ENCODE results near the gene ROR1.
A peak's percentile ranks its signal among the peaks of the same experiment; 100 is the strongest.

ROR1 gene

DNA sequence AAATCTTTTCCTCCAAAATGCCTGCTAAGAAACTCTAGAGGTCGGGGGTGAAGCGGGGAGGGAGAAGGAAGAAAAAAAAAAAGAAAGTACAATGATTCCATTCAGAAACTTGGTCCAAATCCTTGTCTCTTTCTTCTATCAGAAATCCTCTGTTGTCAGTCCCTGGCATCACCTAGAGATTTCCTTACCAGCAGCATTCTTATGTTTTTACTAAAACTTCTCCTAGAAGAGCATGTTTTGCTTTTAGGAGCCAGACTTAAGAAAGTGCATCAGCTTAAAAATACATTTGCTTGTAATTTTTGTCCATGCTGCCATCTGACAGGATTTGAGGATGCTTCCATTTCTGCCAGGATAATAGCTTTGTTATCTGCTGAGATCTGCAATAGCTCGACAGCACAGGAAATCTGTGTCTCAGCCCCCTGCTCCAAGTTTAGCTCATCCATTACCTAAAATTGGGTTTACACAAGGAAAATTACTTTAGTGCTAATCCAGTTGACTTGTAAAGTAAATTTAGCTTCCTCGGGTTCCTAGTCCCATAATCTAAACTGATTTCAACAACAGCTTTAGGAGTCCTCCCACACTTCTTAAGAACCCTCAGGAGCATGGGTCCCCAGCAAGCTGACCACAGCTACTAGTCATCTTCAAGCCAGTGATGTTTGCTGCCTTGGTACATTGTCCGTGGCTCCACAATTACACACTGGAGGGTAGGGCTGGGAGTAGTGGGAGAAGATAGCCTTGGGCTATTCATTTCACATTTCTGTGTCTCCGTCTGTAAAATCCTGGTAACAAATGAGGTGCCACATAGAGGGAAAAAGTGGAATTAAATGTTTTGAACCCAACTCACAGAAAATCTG is 337.3 kb downstream of the ROR1 start:
- no peak for DNase-seq (ENCODE audit: low spot score)

DNA sequence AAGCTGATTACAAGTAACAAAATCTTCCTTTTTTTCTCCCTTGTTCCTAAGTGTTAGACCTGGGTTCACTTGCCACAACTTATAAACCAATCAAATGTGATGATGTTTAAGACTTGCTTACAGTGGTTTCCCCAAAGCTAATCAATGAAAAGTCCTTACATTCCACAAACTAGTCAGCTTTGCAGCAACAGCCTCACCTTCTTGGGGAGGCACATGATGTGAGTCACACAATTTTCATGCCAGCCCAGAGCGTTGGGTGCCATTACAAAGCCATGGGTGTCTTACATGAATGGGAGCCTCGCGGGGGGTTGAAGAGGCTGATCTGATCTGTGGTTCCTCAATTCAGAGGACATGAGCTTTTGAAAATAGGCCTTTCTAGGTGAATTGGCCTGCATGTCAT is 338.0 kb downstream of the ROR1 start:
- no peak for DNase-seq (ENCODE audit: low spot score)

DNA sequence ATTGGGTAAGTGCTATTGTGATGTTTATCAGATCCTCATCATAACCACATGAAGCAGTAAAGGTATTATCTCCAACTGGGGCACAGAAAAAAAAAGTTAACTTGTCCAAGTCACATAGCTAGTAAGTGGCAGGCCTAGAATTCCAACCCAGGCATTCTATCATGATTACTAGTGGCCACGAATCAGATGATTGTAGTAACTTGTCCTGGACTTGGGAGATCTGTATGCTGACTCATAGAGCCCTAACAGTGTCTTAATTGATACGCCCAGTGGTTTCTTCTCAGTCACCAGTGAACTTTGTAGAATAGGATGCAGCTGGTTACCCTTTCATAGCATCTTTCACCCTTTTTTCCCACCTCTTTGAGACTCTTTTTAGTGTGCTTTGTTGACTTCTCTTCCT is 338.5 kb downstream of the ROR1 start:
- DNase-seq (ENCODE audit: low spot score), result no peak

DNA sequence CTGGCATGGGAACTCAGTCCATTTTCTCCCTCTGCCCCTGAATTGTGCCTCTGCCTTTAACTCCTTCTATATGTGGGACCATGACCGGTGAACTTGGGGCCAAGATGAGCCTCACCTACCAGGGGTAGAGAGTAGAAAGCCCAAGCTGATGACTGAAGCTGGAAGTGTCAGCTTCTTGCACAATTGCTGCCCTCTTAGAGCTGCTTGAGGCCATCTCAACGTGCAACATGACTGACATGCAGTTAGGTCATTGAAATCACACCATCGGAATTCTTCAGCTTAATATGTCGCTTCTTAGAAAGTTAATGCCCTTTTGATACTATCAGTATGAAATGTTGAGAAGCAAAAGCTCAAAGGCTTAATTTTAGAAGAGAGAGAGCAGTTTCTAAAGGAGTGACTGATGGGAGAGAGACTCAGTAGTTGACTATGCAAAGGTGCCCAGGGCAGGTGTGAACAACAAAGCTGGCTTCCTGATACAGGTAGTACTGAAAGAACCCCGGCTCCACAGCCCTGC is 340.3 kb downstream of the ROR1 start:
- DNase-seq (ENCODE audit: low spot score), result no peak

DNA sequence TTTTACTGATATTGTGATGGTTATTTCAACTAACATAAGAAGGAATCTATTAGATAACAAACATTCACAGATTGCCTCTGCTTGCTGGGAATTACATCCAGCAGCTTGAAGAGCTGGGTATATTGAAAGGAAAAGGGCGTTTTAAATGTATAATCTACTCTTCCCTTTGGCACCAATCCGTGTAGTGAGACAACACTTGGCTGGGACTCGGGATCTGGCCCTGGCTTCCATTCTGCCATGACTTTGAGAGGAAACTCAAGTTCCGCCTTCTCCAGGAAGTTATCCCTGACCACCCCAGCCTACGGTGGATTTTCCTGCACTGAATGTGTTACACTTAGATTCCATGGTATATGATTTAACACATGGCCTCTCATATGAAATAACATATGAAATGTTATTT is 342.7 kb downstream of the ROR1 start:
- no peak for DNase-seq (ENCODE audit: low spot score)

DNA sequence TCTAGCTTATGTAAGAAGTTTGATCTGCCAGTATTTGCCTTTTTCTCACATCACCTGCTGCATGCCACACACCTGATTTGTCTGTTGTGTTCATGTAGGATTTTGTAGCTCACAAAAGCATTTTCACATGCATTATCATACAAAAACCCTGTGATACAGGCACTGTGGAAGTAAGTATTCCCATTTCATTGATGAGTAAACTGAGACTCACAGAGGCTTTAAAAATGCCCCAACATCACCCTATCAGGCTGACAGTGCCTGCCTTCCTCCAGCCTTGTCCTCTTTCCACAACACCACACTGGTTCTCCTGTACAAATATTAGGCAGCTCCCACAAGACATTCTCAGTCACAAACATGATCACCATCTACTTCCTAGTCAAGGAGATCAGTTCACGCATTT is 343.7 kb downstream of the ROR1 start:
- no peak for DNase-seq (ENCODE audit: low spot score)

DNA sequence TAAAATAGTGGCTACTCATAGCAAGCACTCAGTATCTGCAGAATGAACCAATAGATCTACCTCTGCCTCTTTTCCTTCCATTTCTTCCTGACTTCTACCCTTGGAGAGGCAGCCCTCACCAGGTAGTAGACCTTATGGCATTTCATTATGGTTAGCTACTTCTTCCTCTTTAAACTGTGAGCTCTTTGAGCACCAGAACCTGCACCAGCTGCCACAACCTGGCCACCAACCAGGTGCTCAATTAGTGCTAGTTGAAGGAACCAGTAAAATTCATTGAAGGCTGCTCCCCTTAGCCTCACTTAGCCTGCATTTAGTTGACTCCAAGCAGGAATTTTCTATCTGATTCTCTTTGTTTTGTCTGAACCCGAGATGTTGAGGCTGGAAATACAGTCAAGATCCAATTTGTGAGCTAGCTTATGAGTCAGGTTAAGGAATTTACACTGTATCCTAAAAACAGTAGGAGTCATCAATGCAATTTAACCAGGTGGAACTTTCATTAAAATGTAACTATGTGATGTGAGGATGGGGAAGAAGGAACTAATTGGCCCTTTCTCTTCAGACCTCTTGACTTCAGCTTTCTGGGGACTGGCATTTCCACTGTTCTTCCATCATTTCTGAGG is 348.1 kb downstream of the ROR1 start:
- no peak for DNase-seq (ENCODE audit: low spot score)

DNA sequence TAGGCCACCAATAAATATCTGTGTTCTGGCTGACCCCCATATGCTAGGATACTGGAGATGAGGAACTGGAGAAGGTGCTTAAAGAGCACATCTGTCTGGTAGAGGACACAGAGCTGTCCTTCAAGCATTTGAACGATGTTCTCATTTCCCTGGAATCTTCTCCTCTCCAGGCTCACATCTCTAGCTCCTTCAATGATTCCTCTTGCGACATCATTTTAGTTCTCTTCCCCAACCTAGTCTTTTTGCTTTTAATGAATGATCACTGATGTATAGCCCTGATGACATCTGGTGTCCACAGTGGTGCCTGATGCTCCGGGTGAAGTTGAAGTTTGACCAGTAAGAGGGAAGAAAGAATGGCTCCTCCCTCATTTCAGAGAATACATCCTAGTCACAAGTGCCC is 348.8 kb downstream of the ROR1 start:
- DNase-seq (ENCODE audit: low spot score), result no peak

DNA sequence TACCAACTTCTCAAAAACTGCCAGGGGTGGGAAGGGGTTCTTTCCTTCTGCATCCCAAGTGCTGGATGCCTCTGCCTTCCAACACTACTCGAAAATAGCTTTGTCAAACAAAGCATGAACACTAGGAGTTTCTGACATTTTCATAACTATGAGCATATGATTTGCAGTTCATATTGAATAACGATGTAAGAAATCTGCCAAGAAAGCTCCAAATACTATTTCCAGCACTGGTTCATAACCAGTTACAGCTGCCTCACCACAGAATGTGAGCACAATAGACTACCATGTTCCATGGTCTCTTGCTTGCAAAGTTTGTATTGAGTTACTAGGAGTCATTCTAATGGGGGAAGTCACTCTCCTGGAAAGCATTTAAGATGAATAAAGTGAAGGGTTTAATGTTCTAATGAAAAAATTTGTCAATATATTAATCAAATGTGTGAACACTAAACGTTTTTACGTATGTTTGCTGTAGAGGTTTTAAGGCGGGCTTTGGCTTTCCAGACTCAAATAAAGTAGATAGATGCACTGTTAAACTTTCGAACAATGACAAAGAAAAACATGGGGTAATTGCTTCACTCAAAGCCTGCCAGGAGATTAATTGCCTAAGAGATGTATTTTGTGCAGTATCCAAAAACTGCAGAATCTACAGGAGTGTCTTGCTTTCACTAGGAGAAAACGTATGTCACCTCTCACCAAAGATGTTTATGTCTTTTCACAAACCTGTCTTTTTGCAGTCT is 351.1 kb downstream of the ROR1 start:
- no peak for DNase-seq (ENCODE audit: low spot score)

DNA sequence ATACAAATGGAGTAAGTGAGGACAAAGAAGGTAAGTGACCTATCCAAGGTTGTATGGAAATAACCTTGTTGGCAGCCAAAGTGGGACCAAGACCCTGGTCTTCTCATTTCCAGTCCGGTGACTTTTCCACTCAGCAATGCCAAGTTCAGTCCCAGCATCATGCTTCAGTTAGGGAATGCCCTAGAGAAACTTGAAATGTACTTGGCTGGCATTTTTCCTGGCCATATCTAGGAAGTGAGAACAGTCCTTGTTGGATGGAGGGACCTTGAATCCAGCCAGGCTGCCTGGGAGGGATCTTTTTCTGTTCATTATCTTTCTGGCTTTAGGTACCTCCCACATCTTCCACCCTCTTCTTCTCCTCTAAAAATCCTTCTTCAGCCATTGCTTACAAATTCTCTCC is 352.8 kb downstream of the ROR1 start:
- no peak for DNase-seq (ENCODE audit: low spot score)

DNA sequence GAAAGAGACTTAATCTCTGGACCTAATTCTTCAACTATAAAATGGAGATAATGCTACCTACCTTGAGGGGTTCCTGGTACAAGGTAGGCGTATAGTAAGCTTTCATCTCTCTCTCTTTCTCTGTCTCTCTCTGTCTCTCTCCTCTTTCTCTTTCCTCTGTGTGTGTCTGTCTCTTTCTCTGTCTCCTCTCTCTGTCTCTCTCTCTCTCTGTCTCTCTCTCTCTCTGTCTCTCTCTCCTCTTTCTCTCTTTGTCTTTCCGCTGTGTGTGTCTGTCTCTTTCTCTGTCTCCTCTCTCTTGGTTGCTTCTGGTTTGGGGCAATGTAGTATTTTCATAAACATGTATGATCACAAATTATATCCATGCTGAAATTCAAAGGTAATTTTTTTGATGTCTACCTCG is 353.5 kb downstream of the ROR1 start:
- DNase-seq (ENCODE audit: low spot score), result no peak

DNA sequence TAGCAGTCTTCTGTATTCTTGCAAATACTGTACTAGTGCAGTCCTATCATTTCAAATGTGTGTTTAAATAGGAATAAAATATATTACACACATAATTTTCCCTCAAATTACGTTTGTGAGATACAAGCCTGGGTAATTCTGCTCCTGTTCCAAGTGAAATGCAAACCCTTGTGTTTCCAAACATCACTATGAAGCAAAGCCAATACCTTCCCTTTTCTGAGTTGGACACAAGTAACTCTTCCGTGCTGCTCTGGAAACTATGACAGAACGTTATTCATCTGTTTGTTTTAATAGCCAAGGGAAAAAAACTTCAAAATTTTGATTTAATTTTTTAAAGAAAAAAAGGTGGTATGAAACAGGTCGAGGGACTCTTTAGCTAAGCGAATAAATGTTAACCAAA is 355.9 kb downstream of the ROR1 start:
- DNase-seq (ENCODE audit: low spot score), result no peak

DNA sequence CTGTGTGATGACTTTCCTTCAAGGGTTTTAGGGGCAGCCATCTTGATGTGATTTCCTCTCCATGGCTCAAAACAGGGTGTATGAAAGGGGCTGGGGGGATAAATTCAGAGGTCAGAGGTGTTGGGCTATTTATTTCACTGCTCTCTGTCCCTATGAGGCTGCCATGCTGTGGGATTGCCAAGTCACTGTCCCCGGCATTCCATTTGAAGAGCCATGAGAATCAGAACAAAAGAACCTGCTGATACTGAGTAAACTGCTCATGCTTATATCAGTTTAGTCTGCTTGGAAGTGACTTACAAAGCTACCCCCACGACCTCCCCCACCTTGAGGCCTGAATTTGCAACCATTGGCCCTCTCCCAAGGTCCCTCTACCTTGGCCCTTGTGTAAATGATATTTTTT is 357.3 kb downstream of the ROR1 start:
- DNase-seq (ENCODE audit: low spot score), result no peak

DNA sequence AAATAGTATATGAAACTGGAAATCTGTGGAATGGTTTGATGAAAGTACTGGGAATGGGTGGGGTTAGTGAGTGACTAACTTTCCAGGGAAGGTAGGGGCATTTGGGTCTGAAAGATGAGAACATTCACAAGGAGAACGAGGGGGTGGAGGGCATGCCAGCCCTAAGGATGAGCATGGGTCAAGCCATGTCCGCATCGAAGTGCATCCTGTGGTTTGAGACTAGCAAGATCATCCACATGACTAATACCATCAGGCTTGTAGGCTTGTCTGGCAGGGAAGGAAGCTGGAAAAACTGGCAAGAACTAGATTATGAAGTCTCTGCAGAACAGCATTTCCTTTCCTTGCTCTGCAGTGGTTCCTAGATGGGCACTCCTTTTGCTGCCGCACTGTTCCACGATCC is 359.2 kb downstream of the ROR1 start:
- no peak for DNase-seq (ENCODE audit: low spot score)

DNA sequence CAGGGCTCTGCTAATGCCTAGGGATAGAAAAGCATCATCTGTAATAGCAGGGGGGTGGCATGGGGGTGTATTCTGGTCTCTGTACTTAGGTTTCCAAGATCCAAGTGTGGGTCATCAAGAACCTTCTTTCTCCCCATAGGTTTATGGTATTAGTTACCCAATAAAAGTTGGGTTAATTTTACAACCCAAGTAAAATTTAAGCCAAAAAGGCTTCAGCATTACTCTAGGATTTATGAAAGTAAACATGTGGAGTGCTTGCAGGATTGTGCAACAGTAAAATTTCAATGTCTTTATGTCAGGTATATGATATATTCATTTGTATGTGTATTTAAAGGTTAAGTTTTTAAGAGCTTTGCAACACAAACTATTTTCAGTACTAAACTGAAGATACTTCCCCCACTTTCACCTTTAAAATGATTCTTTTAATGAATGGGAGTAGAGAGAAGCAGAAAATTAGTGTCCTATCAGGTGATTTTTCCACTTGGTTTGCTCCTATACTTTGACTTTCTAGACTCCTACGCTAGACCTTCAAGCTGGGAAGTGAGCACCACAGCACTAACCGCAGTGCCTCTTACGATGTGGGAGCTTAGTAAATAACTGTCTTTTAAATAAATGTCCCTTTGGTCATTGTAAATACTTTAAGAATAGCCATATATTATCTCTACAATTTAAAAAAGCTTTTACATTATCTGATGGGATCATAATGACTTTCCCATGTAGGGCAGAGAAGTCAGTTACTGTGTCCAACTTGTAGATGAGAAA is 361.8 kb downstream of the ROR1 start:
- DNase-seq (ENCODE audit: low spot score), result no peak

DNA sequence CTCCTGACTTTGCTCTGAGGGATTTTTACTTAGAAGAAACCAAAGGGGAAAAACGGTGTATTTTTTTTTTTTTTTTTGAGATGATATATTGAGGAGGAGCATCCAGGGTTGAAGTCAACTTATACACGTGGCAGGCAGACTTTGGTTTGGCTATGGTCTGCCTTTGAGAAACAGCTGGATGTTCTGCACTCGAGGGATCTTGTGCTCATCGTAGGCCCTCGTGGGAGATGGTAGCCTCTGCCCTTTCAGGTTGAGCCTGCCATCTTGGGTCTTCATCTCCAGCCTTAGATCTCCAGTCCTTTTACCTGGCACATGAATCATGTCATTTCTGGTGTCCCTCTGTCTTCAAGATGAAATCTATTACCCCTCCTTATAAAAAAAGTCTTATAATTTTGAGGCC is 362.5 kb downstream of the ROR1 start:
- DNase-seq (ENCODE audit: low spot score), result no peak

DNA sequence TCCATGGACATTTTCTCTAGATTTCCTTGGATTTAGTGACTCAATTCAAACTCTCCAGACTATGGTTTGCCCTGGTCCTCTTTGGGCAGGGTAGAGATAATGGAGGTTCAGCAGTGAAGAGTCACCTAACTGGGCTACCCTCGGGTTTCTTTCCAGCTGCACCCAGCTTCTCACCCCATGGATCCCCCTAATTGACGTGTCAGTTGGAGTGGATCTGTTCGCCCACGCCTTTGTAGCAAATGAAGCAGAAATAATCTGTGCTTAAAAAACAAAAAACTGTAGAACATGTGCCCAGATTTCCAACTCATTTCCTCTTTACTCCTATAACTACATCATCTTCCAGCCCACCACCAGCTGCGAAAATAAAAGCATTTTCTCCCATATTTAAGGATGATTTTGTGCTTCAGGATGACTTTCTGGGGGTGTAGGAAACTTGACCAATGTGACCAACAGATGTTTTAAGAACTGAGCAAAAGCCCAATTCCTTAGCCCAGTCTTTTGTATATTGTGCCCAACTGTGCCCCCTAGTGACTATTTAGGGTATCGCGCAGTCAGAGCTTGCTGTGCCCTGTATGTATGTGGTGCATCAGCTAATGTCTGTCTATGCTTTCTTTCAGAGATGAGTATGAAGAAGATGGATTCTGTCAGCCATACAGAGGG is 363.1 kb downstream of the ROR1 start:
- peak; percentile 73 for DNase-seq (ENCODE audit: low spot score)

DNA sequence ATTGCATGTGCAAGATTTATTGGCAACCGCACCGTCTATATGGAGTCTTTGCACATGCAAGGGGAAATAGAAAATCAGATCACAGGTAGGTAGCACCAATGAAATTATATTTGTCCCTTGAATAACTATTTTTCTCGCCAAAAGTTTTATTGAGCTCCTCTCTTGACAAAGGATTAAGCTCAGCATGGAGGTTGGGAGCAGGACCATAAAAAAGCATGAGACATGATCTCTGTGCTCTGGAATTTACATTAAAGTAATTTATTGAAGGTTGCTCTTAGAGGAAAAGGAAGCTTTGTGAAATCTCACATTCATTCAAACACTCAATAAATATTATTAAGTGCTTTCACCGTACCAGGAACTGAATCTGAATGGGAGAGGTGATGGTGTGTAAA is 363.6 kb downstream of the ROR1 start:
- DNase-seq (ENCODE audit: low spot score), result no peak

DNA sequence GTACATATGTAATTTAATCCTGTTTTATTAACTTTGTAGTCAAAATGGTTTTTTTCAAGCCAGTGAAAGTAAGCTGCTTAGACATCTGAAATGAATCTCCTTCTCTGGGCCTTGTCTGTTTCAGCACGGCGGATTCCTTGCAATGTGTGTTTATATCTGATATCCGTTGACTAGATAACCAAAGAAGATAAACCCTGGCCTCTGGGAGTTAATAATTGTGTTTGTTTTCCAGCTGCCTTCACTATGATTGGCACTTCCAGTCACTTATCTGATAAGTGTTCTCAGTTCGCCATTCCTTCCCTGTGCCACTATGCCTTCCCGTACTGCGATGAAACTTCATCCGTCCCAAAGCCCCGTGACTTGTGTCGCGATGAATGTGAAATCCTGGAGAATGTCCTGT is 366.1 kb downstream of the ROR1 start:
- no peak for DNase-seq (ENCODE audit: low spot score)

DNA sequence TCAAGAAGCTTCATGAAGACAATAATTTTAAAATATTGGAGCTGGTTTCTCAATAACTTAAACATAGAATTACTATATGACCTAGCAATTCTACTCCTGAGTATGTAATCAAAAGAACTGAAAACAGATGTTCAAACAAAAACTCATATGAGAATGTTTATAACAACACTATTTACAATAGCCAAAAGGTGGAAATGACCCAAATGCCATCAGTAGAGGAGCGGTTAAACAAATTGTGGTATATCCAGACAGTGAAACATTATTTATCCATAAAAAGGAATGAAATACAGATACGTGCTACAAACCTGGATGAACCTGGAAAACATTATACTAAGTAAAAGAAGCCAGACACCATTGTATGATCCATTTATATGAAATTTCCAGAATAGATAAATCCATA is 366.8 kb downstream of the ROR1 start:
- DNase-seq (ENCODE audit: low spot score), result no peak

DNA sequence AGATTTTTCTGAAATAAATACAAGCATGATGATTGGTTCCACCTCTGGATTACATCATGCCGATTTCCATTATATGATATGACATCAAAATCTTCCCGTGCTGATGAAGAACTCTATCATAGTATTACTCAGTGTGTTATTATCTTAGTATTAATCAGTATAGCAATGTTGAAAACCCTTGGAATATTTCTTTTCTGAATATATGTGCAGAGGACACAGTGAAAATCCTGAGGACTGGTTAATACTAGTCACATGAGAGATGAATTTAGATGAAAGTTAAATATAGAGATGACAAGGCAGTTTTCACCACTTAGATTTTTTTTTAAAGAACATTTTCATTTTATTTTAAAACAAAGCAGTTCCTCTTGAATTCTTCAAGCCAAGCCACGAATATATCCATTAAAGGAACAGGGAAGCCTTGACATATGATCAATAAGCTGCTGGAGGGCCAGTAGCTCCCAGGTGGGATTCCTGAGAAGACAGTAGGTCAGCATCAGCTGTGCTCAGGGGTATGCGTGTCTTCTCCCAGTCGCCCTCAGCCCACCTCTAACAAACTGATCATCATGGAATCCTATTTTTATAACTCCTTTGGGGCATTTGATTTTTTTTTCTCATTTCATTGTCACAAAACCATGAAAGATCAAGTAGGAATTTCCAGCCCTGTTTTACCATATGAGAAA is 373.4 kb downstream of the ROR1 start:
- no peak for DNase-seq (ENCODE audit: low spot score)
